Measurements from ENCODE around the gene P2RY11.

The P2RY11 gene

GRCh38 chr19:10118960-10119359 is 7.5 kb downstream of the P2RY11 start:
- TF ChIP-seq FOXM1 (IDR thresholded peaks at IDR 0.05; ENCODE audit: borderline replicate concordance, low read depth) (no peak), EGR1 (IDR thresholded peaks at IDR 0.05) (no peak), NFIC (IDR thresholded peaks at IDR 0.05) (no peak), CEBPB (IDR thresholded peaks at IDR 0.05) (no peak), MAX (IDR thresholded peaks at IDR 0.05) (no peak), YY1 (IDR thresholded peaks at IDR 0.05; ENCODE audit: low read depth) (no peak), USF1 (IDR thresholded peaks at IDR 0.05) (no peak), RAD21 (IDR thresholded peaks at IDR 0.05; ENCODE audit: low read depth) (no peak), EP300 (IDR thresholded peaks at IDR 0.05; ENCODE audit: borderline replicate concordance) (no peak), TAF1 (IDR thresholded peaks at IDR 0.05; ENCODE audit: low read depth) (no peak), CREB1 (IDR thresholded peaks at IDR 0.05; ENCODE audit: low read depth) (no peak), REST (IDR thresholded peaks at IDR 0.05; ENCODE audit: low read depth) (no peak)

- TF ChIP-seq ZBTB7A (IDR thresholded peaks at IDR 0.05; ENCODE audit: low read depth) (no peak), EP300 (IDR thresholded peaks at IDR 0.05; ENCODE audit: borderline replicate concordance) (no peak), CREB1 (IDR thresholded peaks at IDR 0.05; ENCODE audit: low read depth) (no peak), USF1 (IDR thresholded peaks at IDR 0.05) (no peak), YY1 (IDR thresholded peaks at IDR 0.05; ENCODE audit: low read depth) (no peak), RAD21 (IDR thresholded peaks at IDR 0.05; ENCODE audit: low read depth) (no peak)
Observed at GRCh38 chr19:10120538-10121189, 9.2 kb downstream of the P2RY11 start.

GRCh38 chr19:10122045-10122444 is 10.6 kb downstream of the P2RY11 start:
- TF ChIP-seq TAF1 (IDR thresholded peaks at IDR 0.05; ENCODE audit: low read depth) (no peak), CREB1 (IDR thresholded peaks at IDR 0.05; ENCODE audit: low read depth) (no peak), FOXM1 (IDR thresholded peaks at IDR 0.05; ENCODE audit: borderline replicate concordance, low read depth) (no peak), TEAD4 (IDR thresholded peaks at IDR 0.05) (no peak)

GRCh38 chr19:10124429-10124828 is 12.9 kb downstream of the P2RY11 start:
- TF ChIP-seq TEAD4 (IDR thresholded peaks at IDR 0.05): no peak
- no peak for TF ChIP-seq FOXM1 (IDR thresholded peaks at IDR 0.05; ENCODE audit: borderline replicate concordance, low read depth)
- no peak for TF ChIP-seq MAX (IDR thresholded peaks at IDR 0.05)
- TF ChIP-seq TCF12 (IDR thresholded peaks at IDR 0.05; ENCODE audit: low read depth): no peak
- TF ChIP-seq CEBPB (IDR thresholded peaks at IDR 0.05): no peak
- TF ChIP-seq REST (IDR thresholded peaks at IDR 0.05; ENCODE audit: low read depth): no peak
- TF ChIP-seq EP300 (IDR thresholded peaks at IDR 0.05; ENCODE audit: borderline replicate concordance): no peak
- TF ChIP-seq YY1 (IDR thresholded peaks at IDR 0.05; ENCODE audit: low read depth): no peak
- no peak for TF ChIP-seq EGR1 (IDR thresholded peaks at IDR 0.05)
- TF ChIP-seq CREB1 (IDR thresholded peaks at IDR 0.05; ENCODE audit: low read depth): no peak
- TF ChIP-seq ZBTB7A (IDR thresholded peaks at IDR 0.05; ENCODE audit: low read depth): no peak
- no peak for TF ChIP-seq RAD21 (IDR thresholded peaks at IDR 0.05; ENCODE audit: low read depth)
- TF ChIP-seq NFIC (IDR thresholded peaks at IDR 0.05): no peak
- no peak for TF ChIP-seq USF1 (IDR thresholded peaks at IDR 0.05)

- TF ChIP-seq FOXM1 (IDR thresholded peaks at IDR 0.05; ENCODE audit: borderline replicate concordance, low read depth) (no peak), TEAD4 (IDR thresholded peaks at IDR 0.05) (no peak), ZBTB7A (IDR thresholded peaks at IDR 0.05; ENCODE audit: low read depth) (no peak), YY1 (IDR thresholded peaks at IDR 0.05; ENCODE audit: low read depth) (no peak), CREB1 (IDR thresholded peaks at IDR 0.05; ENCODE audit: low read depth) (no peak), USF1 (IDR thresholded peaks at IDR 0.05) (no peak), EP300 (IDR thresholded peaks at IDR 0.05; ENCODE audit: borderline replicate concordance) (no peak), CEBPB (IDR thresholded peaks at IDR 0.05) (no peak), TAF1 (IDR thresholded peaks at IDR 0.05; ENCODE audit: low read depth) (no peak), EGR1 (IDR thresholded peaks at IDR 0.05) (no peak), RAD21 (IDR thresholded peaks at IDR 0.05; ENCODE audit: low read depth) (no peak), MAX (IDR thresholded peaks at IDR 0.05) (no peak), REST (IDR thresholded peaks at IDR 0.05; ENCODE audit: low read depth) (no peak), NFIC (IDR thresholded peaks at IDR 0.05) (no peak), TCF12 (IDR thresholded peaks at IDR 0.05; ENCODE audit: low read depth) (no peak)
Observed at GRCh38 chr19:10126213-10126639, 14.7 kb downstream of the P2RY11 start.

Data from Ishikawa (cell line).